Prostate gland (tissue), 2 donors: ENCODE results near the gene POLR3C.

Experiments
- POLR2AphosphoS5 ChIP-seq: sonication (generic); formaldehyde crosslinking; IDR thresholded peaks from one replicate; pipeline ENCODE4 v1.6.1; 2017; ENCODE audit warnings: antibody characterized with exemption
- TF ChIP-seq, protein P1 (sequence below), 4 experiments: fragments of 200-600 bp in 2 of 4; fragments of 450-650 bp in 2 of 4; sonication (generic) in 2 of 4; IDR thresholded peaks; 1 replicate in 3 of 4; 2 replicates in 1 of 4; pipeline ENCODE4 v1.5.1; 2016 to 2019; ENCODE audit warnings: antibody characterized with exemption in 4 of 4, mild to moderate bottlenecking in 2 of 4, moderate library complexity in 2 of 4

DNA sequence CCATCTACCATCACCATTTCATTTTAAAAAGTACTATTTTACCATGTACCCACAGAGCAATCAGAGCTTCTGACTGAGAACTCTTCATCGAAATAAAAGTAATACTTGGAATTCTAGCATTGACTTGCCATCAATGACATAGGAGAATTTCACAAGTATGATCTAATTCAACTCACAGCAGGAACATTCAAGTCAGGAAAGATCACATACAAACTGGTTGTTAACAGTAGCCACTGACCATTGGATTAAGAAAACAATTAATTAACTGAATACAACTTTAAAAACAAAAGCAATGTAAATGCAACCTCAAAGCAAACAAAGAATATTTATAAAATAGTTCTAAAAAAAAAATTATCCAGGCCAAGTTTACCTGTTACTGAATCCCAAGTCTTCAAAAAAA lies 18.9 kb upstream of the POLR3C start:
- no peak for TF ChIP-seq POLR2AphosphoS5
- TF ChIP-seq, protein P1, sequence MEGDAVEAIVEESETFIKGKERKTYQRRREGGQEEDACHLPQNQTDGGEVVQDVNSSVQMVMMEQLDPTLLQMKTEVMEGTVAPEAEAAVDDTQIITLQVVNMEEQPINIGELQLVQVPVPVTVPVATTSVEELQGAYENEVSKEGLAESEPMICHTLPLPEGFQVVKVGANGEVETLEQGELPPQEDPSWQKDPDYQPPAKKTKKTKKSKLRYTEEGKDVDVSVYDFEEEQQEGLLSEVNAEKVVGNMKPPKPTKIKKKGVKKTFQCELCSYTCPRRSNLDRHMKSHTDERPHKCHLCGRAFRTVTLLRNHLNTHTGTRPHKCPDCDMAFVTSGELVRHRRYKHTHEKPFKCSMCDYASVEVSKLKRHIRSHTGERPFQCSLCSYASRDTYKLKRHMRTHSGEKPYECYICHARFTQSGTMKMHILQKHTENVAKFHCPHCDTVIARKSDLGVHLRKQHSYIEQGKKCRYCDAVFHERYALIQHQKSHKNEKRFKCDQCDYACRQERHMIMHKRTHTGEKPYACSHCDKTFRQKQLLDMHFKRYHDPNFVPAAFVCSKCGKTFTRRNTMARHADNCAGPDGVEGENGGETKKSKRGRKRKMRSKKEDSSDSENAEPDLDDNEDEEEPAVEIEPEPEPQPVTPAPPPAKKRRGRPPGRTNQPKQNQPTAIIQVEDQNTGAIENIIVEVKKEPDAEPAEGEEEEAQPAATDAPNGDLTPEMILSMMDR (IDR thresholded peaks at IDR 0.05) = no peak
